ENCODE measurements around the gene PRLH.
A peak's percentile ranks its signal among the peaks of the same experiment; 100 is the strongest.

PRLH gene

GRCh38 chr2:237574894-237575868, 8.8 kb downstream of the PRLH start:
- ChIA-PET CTCF (interaction anchor here (1.1 to 6.5 kb wide), 3 partner anchors 63 to 200 kb away, joined by 4 to 256 read pairs (median 6); no protein-coding TSS in a partner anchor), POLR2A (no interaction called here)
- H3K4me1 ChIP-seq (ENCODE audit: control insufficient read depth, insufficient read depth, low read length): 0 out of 2 replicates have a peak, but pooled peaks cover 3% of the 10 kb centered on the region
- H3K9me3 ChIP-seq (ENCODE audit: control insufficient read depth, insufficient read depth, low read depth, low read length): no peaks in the 10 kb centered on the region
- H3K27ac ChIP-seq (ENCODE audit: extremely low read depth, low read depth, low read length): no peak overlapping the region
- TF ChIP-seq HOXD13 (CRISPR knock-in tag; IDR thresholded peaks at IDR 0.05; ENCODE audit: borderline replicate concordance): no peak
- no peak overlapping the region for H3K4me3 ChIP-seq (ENCODE audit: low read depth, low read length)
- no peaks in the 10 kb centered on the region for H3K36me3 ChIP-seq (ENCODE audit: control insufficient read depth in 2 of 2, insufficient read depth in 1 of 2, low read length in 2 of 2)

GRCh38 chr2:237575869-237576862, 9.8 kb downstream of the PRLH start:
- Histone ChIP-seq H3K4me1 (ENCODE audit: control insufficient read depth, insufficient read depth, low read length) (0 out of 2 replicates have a peak, but pooled peaks cover 3% of the 10 kb centered on the region), H3K36me3 (ENCODE audit: control insufficient read depth in 2 of 2, insufficient read depth in 1 of 2, low read length in 2 of 2) (no peaks in the 10 kb centered on the region), H3K4me3 (ENCODE audit: low read depth, low read length) (no peak overlapping the region), H3K27ac (ENCODE audit: extremely low read depth, low read depth, low read length) (no peak overlapping the region), H3K9me3 (ENCODE audit: control insufficient read depth, insufficient read depth, low read depth, low read length) (no peaks in the 10 kb centered on the region)
- ChIA-PET CTCF (interaction anchor here (0.6 to 6.5 kb wide), 4 partner anchors 64 to 169 kb away, joined by 3 to 256 read pairs (median 4); no protein-coding TSS in a partner anchor), POLR2A (no interaction called here)
- no peak for TF ChIP-seq ZSCAN18 (tag by site-specific recombination; IDR thresholded peaks at IDR 0.05)
- TF ChIP-seq GLI2 (tag by site-specific recombination; IDR thresholded peaks at IDR 0.05; ENCODE audit: borderline replicate concordance, low read depth): no peak
- no peak for TF ChIP-seq KLF1 (tag by site-specific recombination; IDR thresholded peaks at IDR 0.05)
- no peak for TF ChIP-seq ZNF169 (tag by site-specific recombination; IDR thresholded peaks at IDR 0.05)
- TF ChIP-seq ZNF23 (tag by site-specific recombination; IDR thresholded peaks at IDR 0.05; ENCODE audit: borderline replicate concordance): no peak
- no peak for TF ChIP-seq ZNF223 (tag by site-specific recombination; IDR thresholded peaks at IDR 0.05)
- TF ChIP-seq ZNF664 (tag by site-specific recombination; IDR thresholded peaks at IDR 0.05): no peak
- no peak for TF ChIP-seq ZNF280C (tag by site-specific recombination; IDR thresholded peaks at IDR 0.05)
- TF ChIP-seq ZBTB8A (tag by site-specific recombination; IDR thresholded peaks at IDR 0.05): no peak
- TF ChIP-seq ZNF843 (tag by site-specific recombination; IDR thresholded peaks at IDR 0.05): no peak

- H3K9me3 ChIP-seq (ENCODE audit: control insufficient read depth, insufficient read depth, low read depth, low read length): no peaks in the 10 kb centered on the region
- no peak overlapping the region for H3K4me3 ChIP-seq (ENCODE audit: low read depth, low read length)
- 0 out of 2 replicates have a peak, but pooled peaks cover 3% of the 10 kb centered on the region for H3K4me1 ChIP-seq (ENCODE audit: control insufficient read depth, insufficient read depth, low read length)
- CTCF ChIA-PET: interaction anchor here (0.7 kb wide), 1 partner anchor 155 kb away, joined by 3 read pairs; no protein-coding TSS in a partner anchor
- H3K27ac ChIP-seq (ENCODE audit: extremely low read depth, low read depth, low read length): no peak overlapping the region
- TF ChIP-seq ZNF239 (tag by site-specific recombination; IDR thresholded peaks at IDR 0.05) (no peak), ZSCAN18 (tag by site-specific recombination; IDR thresholded peaks at IDR 0.05) (no peak), ZFHX2 (tag by site-specific recombination; conservative IDR thresholded peaks at IDR 0.05) (peak; percentile 89), EGR2 (tag by site-specific recombination; IDR thresholded peaks at IDR 0.05; ENCODE audit: low read depth) (peak; percentile 77), ZSCAN4 (tag by site-specific recombination; IDR thresholded peaks at IDR 0.05) (peak; percentile 56)
- POLR2A ChIA-PET: no interaction called here
- no peaks in the 10 kb centered on the region for H3K36me3 ChIP-seq (ENCODE audit: control insufficient read depth in 2 of 2, insufficient read depth in 1 of 2, low read length in 2 of 2)
Measured at GRCh38 chr2:237576974-237577373, 10.6 kb downstream of the PRLH start.

All from HEK293 (cell line).